Measurements from ENCODE around the gene FAM156B.
"Not testable (repeated sequence)": the region's sequence is repeated elsewhere in the genome, so short reads cannot be mapped to it uniquely, and the experiment has no call there.

The FAM156B gene

GRCh38 chrX:52896855-52897709 lies at the start of gene FAM156B:
Gene FAM156B, plus strand, starts transcription at chrX:52897330. Its CDS starts 9,896 bp downstream, at chrX:52907226.
- not testable (repeated sequence) for DNase-seq

- no peak for DNase-seq
These were observed 44.8 kb upstream of the FAM156B start for GRCh38 chrX:52852110-52852860.

GRCh38 chrX:52856991-52857525 lies 40.1 kb upstream of the FAM156B start:
- not testable (repeated sequence) for DNase-seq

GRCh38 chrX:52865343-52865998 lies 31.7 kb upstream of the FAM156B start:
- DNase-seq: no peak

- DNase-seq: no peak
These were observed 29.4 kb upstream of the FAM156B start, which contains the start of gene XAGE3 for GRCh38 chrX:52867610-52868348. Gene XAGE3, minus strand, starts transcription at chrX:52868083. Its CDS starts 950 bp downstream, at chrX:52867133.

- no peak for DNase-seq
These were observed 27.1 kb upstream of the FAM156B start for GRCh38 chrX:52870046-52870445.

- not testable (repeated sequence) for DNase-seq
These were observed 23.3 kb upstream of the FAM156B start for GRCh38 chrX:52873825-52874224.

GRCh38 chrX:52874661-52875060 lies 22.5 kb upstream of the FAM156B start:
- DNase-seq: no peak

- not testable (repeated sequence) for DNase-seq
These were observed 21.7 kb upstream of the FAM156B start for GRCh38 chrX:52875436-52875835.

GRCh38 chrX:52876386-52876785 lies 20.7 kb upstream of the FAM156B start:
- not testable (repeated sequence) for DNase-seq

- not testable (repeated sequence) for DNase-seq
These were observed 9.7 kb upstream of the FAM156B start for GRCh38 chrX:52887459-52887858.

- DNase-seq: not testable (repeated sequence)
These were observed 9.0 kb upstream of the FAM156B start for GRCh38 chrX:52888090-52888489.

GRCh38 chrX:52896438-52896837 lies 692 bp upstream of the FAM156B start:
- DNase-seq: not testable (repeated sequence)

GRCh38 chrX:52905531-52905930 lies 8.4 kb downstream of the FAM156B start:
- DNase-seq: not testable (repeated sequence)

- not testable (repeated sequence) for DNase-seq
These were observed 8.9 kb downstream of the FAM156B start for GRCh38 chrX:52906072-52906471.

- not testable (repeated sequence) for DNase-seq
These were observed 10.0 kb downstream of the FAM156B start for GRCh38 chrX:52907137-52907536.

- not testable (repeated sequence) for DNase-seq
These were observed 10.8 kb downstream of the FAM156B start for GRCh38 chrX:52907900-52908299.

GRCh38 chrX:52909313-52909969 lies 12.3 kb downstream of the FAM156B start:
- DNase-seq: not testable (repeated sequence)

- DNase-seq: not testable (repeated sequence)
These were observed 16.6 kb downstream of the FAM156B start for GRCh38 chrX:52913681-52914080.

GRCh38 chrX:52914704-52915103 lies 17.6 kb downstream of the FAM156B start:
- not testable (repeated sequence) for DNase-seq

- no peak for DNase-seq
These were observed 26.7 kb downstream of the FAM156B start for GRCh38 chrX:52923781-52924241.
